GM18867 (cell line): ENCODE data around the gene TPP2.

ENCODE experiments used
- ATAC-seq: cut with Tn5 transposase; IDR thresholded peaks from one replicate; pipeline ENCODE4 v1.9.1; 2021; ENCODE audit warnings: mild to moderate bottlenecking, moderate library complexity; ENCODE audit not compliant: unreplicated experiment

TPP2 gene

GRCh38 chr13:102690883-102691282, 94.1 kb downstream of the TPP2 start:
- no peak for ATAC-seq

- ATAC-seq: no peak
Observed at GRCh38 chr13:102692491-102692826, 95.7 kb downstream of the TPP2 start.

- no peak for ATAC-seq
Observed at GRCh38 chr13:102693250-102693649, 96.5 kb downstream of the TPP2 start.

- no peak for ATAC-seq
Observed at GRCh38 chr13:102693776-102694175, 97.0 kb downstream of the TPP2 start.

GRCh38 chr13:102694937-102695336, 98.2 kb downstream of the TPP2 start, which contains the start of gene METTL21C:
TSS of gene METTL21C (minus strand) at chr13:102695044. CDS start at chr13:102694498, 546 bp downstream.
- ATAC-seq: no peak

- ATAC-seq: no peak
Observed at GRCh38 chr13:102696465-102696864, 99.7 kb downstream of the TPP2 start.

- ATAC-seq: no peak
Observed at GRCh38 chr13:102697264-102697663, 100.5 kb downstream of the TPP2 start.

- ATAC-seq: no peak
Observed at GRCh38 chr13:102697929-102698648, 101.3 kb downstream of the TPP2 start.

- no peak for ATAC-seq
Observed at GRCh38 chr13:102698649-102698980, 101.8 kb downstream of the TPP2 start.

- no peak for ATAC-seq
Observed at GRCh38 chr13:102699504-102699903, 102.7 kb downstream of the TPP2 start.

- no peak for ATAC-seq
Observed at GRCh38 chr13:102700088-102701031, 103.6 kb downstream of the TPP2 start.

- no peak for ATAC-seq
Observed at GRCh38 chr13:102701331-102701730, 104.5 kb downstream of the TPP2 start.

- no peak for ATAC-seq
Observed at GRCh38 chr13:102702965-102703725, 106.4 kb downstream of the TPP2 start.

GRCh38 chr13:102703726-102704035, 106.9 kb downstream of the TPP2 start:
- ATAC-seq: no peak

GRCh38 chr13:102704238-102705058, 107.7 kb downstream of the TPP2 start:
- ATAC-seq: no peak

- no peak for ATAC-seq
Observed at GRCh38 chr13:102707467-102707866, 110.7 kb downstream of the TPP2 start.

GRCh38 chr13:102708211-102708610, 111.4 kb downstream of the TPP2 start:
- no peak for ATAC-seq

GRCh38 chr13:102708991-102709390, 112.2 kb downstream of the TPP2 start:
- ATAC-seq: no peak

GRCh38 chr13:102709536-102709935, 112.8 kb downstream of the TPP2 start:
- no peak for ATAC-seq

GRCh38 chr13:102710261-102710679, 113.5 kb downstream of the TPP2 start:
- no peak for ATAC-seq

GRCh38 chr13:102715447-102715846, 118.7 kb downstream of the TPP2 start:
- ATAC-seq: no peak
